ENCODE measurements around the gene COL4A1. TPM values are rescaled to one million over a fixed set of nuclear protein-coding genes. Genes with fewer than 3 reads are reported as not detected.

Gene COL4A1
- total and polyA plus RNA-seq, 2 of the 13 experiments (the other 11 are each of a cell fraction or from before 2014, with no cell fraction given): not detected

DNA sequence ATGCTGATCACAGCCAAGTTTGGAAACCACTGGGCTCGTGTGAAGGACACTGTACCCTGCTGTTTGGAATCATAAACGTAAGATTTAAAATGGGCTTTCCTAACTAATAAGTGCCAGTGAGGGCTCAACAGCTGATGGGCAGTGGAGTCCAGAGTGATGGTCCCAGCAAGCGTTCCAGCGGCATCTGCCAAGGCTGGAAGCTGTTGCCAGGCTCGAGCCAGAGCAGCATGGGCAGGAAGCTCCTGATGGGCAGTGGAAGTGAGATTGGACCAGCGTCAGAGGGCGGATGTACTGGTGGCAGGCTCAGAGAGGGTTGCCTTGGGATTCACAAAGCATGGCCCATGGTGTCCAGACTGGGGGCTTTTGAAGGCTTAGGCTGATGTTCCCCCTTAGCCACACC, 30.3 kb upstream of the COL4A1 start:
- no peak overlapping the region for H3K27ac ChIP-seq (ENCODE audit: extremely low read length, insufficient read depth, low read length)
- no peaks in the 10 kb centered on the region for H3K4me1 ChIP-seq (ENCODE audit: insufficient read depth, low read length)
- no TSS peak for BruUV-seq (replicated peaks)
- no peaks in the 10 kb centered on the region for H3K9me3 ChIP-seq (ENCODE audit: low read length)
- no peaks in the 10 kb centered on the region for H3K79me2 ChIP-seq (ENCODE audit: insufficient read depth, low read length)
- no peak overlapping the region for H3K4me2 ChIP-seq (ENCODE audit: low read depth, low read length)
- no peak overlapping the region for H3K4me3 ChIP-seq (replicated peaks in 1 of 3; ENCODE audit: insufficient read depth in 1 of 3, low read depth in 2 of 3, low read length in 3 of 3)
- ChIA-PET CTCF (ENCODE audit: low intra/inter-chr PET ratio, low total read pairs) (no interaction called here), POLR2A (no interaction called here)
- FAIRE-seq: no peak
- no peaks in the 10 kb centered on the region for H3K36me3 ChIP-seq (replicated peaks in 1 of 2; ENCODE audit: control insufficient read depth in 1 of 2, insufficient read depth in 2 of 2, low read length in 2 of 2)
- in situ Hi-C loops (cut with HindIII; ENCODE audit: extremely low pct_ligation_motif_present, low pct_unique_long_range_greater_than_20kb) (no loop called here), intact Hi-C loops (cut with micrococcal nuclease; ENCODE audit: unreplicated experiment) (no loop called here)
- no peak for ATAC-seq
- WGBS (ENCODE audit: low lambda C conversion rate): 7% methylated on average over 3 of the region's 7 CpGs
- H4K20me1 ChIP-seq (ENCODE audit: insufficient read depth, low read length): no peaks in the 10 kb centered on the region
- peaks cover 4 to 58% of the 10 kb centered on the region in 2 experiments; a peak in 3 of 5 replicates for H3K27me3 ChIP-seq (ENCODE audit: control insufficient read depth in 1 of 2, insufficient read depth in 2 of 2, low read length in 2 of 2)
- H2AFZ ChIP-seq (ENCODE audit: low read length): no peak overlapping the region
- H3K9ac ChIP-seq (ENCODE audit: insufficient read depth, low read depth, low read length): no peak overlapping the region
- TF ChIP-seq, protein P1, sequence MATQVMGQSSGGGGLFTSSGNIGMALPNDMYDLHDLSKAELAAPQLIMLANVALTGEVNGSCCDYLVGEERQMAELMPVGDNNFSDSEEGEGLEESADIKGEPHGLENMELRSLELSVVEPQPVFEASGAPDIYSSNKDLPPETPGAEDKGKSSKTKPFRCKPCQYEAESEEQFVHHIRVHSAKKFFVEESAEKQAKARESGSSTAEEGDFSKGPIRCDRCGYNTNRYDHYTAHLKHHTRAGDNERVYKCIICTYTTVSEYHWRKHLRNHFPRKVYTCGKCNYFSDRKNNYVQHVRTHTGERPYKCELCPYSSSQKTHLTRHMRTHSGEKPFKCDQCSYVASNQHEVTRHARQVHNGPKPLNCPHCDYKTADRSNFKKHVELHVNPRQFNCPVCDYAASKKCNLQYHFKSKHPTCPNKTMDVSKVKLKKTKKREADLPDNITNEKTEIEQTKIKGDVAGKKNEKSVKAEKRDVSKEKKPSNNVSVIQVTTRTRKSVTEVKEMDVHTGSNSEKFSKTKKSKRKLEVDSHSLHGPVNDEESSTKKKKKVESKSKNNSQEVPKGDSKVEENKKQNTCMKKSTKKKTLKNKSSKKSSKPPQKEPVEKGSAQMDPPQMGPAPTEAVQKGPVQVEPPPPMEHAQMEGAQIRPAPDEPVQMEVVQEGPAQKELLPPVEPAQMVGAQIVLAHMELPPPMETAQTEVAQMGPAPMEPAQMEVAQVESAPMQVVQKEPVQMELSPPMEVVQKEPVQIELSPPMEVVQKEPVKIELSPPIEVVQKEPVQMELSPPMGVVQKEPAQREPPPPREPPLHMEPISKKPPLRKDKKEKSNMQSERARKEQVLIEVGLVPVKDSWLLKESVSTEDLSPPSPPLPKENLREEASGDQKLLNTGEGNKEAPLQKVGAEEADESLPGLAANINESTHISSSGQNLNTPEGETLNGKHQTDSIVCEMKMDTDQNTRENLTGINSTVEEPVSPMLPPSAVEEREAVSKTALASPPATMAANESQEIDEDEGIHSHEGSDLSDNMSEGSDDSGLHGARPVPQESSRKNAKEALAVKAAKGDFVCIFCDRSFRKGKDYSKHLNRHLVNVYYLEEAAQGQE (IDR thresholded peaks at IDR 0.05; ENCODE audit: borderline replicate concordance in 1 of 2, low read depth in 1 of 2, low read length in 2 of 2): no peak
- TF ChIP-seq MXI1 (IDR thresholded peaks at IDR 0.05; ENCODE audit: borderline replicate concordance, low read depth, low read length): no peak
- DNase-seq (ENCODE audit: low spot score): no peak

DNA sequence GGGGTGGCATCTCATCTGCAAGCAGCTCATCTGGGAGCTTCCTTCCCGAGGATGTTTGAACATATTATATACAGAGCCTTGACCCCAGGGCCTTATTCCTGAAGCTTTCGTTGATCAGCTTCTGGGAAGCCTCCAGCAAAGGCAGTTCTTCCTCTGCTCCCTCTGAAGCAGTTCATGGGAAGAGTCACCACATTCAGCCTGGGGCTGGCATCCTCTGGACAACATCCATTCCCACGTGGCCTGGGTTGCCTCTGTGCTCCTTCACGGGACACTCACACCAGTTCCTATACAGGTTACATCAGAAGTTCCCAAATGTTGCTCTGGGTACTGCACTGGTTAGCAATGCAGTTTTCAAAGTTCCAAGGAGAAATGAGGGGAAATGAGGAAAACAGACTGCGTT, 29.7 kb upstream of the COL4A1 start:
- ATAC-seq: no peak
- Histone ChIP-seq H4K20me1 (ENCODE audit: insufficient read depth, low read length) (no peaks in the 10 kb centered on the region), H2AFZ (ENCODE audit: low read length) (no peak overlapping the region), H3K4me3 (replicated peaks in 1 of 3; ENCODE audit: insufficient read depth in 1 of 3, low read depth in 2 of 3, low read length in 3 of 3) (no peak overlapping the region), H3K36me3 (replicated peaks in 1 of 2; ENCODE audit: control insufficient read depth in 1 of 2, insufficient read depth in 2 of 2, low read length in 2 of 2) (no peaks in the 10 kb centered on the region), H3K27ac (ENCODE audit: extremely low read length, insufficient read depth, low read length) (no peak overlapping the region), H3K79me2 (ENCODE audit: insufficient read depth, low read length) (no peaks in the 10 kb centered on the region), H3K4me2 (ENCODE audit: low read depth, low read length) (no peak overlapping the region), H3K27me3 (ENCODE audit: control insufficient read depth in 1 of 2, insufficient read depth in 2 of 2, low read length in 2 of 2) (peaks cover 4 to 54% of the 10 kb centered on the region in 2 experiments; a peak in 3 of 5 replicates), H3K9me3 (ENCODE audit: low read length) (no peaks in the 10 kb centered on the region), H3K9ac (ENCODE audit: insufficient read depth, low read depth, low read length) (no peak overlapping the region), H3K4me1 (ENCODE audit: insufficient read depth, low read length) (no peaks in the 10 kb centered on the region)
- CTCF ChIA-PET (ENCODE audit: low intra/inter-chr PET ratio, low total read pairs): no interaction called here
- BruUV-seq (replicated peaks): no TSS peak
- FAIRE-seq: no peak
- DNase-seq (ENCODE audit: low spot score): no peak
- in situ Hi-C loops (cut with HindIII; ENCODE audit: extremely low pct_ligation_motif_present, low pct_unique_long_range_greater_than_20kb) (no loop called here), intact Hi-C loops (cut with micrococcal nuclease; ENCODE audit: unreplicated experiment) (no loop called here)
- POLR2A ChIA-PET: no interaction called here
- 9% methylated on average over 5 of the region's 5 CpGs for whole genome bisulfite sequencing (ENCODE audit: low lambda C conversion rate)
- TF ChIP-seq ETV6 (CRISPR knock-in tag; conservative IDR thresholded peaks at IDR 0.05) (no peak), ZNF430 (CRISPR knock-in tag; IDR thresholded peaks at IDR 0.05) (no peak), ZNF224 (CRISPR knock-in tag; IDR thresholded peaks at IDR 0.05) (no peak), SMYD3 (CRISPR knock-in tag; IDR thresholded peaks at IDR 0.05) (no peak), RBFOX2 (IDR thresholded peaks at IDR 0.05; ENCODE audit: low read depth, low read length) (no peak)
- TF ChIP-seq, protein P2, sequence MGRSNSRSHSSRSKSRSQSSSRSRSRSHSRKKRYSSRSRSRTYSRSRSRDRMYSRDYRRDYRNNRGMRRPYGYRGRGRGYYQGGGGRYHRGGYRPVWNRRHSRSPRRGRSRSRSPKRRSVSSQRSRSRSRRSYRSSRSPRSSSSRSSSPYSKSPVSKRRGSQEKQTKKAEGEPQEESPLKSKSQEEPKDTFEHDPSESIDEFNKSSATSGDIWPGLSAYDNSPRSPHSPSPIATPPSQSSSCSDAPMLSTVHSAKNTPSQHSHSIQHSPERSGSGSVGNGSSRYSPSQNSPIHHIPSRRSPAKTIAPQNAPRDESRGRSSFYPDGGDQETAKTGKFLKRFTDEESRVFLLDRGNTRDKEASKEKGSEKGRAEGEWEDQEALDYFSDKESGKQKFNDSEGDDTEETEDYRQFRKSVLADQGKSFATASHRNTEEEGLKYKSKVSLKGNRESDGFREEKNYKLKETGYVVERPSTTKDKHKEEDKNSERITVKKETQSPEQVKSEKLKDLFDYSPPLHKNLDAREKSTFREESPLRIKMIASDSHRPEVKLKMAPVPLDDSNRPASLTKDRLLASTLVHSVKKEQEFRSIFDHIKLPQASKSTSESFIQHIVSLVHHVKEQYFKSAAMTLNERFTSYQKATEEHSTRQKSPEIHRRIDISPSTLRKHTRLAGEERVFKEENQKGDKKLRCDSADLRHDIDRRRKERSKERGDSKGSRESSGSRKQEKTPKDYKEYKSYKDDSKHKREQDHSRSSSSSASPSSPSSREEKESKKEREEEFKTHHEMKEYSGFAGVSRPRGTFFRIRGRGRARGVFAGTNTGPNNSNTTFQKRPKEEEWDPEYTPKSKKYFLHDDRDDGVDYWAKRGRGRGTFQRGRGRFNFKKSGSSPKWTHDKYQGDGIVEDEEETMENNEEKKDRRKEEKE (IDR thresholded peaks at IDR 0.05): no peak
- TF ChIP-seq, protein P1 (IDR thresholded peaks at IDR 0.05; ENCODE audit: borderline replicate concordance in 1 of 2, low read depth in 1 of 2, low read length in 2 of 2): no peak
